IPS-20b (cell line): ENCODE results near the gene UNC93B1.

Experiments
- H3K27ac ChIP-seq: one replicate; pipeline ENCODE4 v1.5.1; 2013; ENCODE audit warnings: low read length
- H3K27me3 ChIP-seq: 2 replicates; pipeline ENCODE4 v1.6.1; 2013; ENCODE audit warnings: mild to moderate bottlenecking, low read length, inconsistent platforms; ENCODE audit not compliant: insufficient read depth
- H3K36me3 ChIP-seq: 2 replicates; pipeline ENCODE4 v1.6.1; 2013; ENCODE audit warnings: low read depth, mild to moderate bottlenecking, inconsistent platforms, low read length, moderate library complexity; ENCODE audit not compliant: insufficient read depth
- H3K4me1 ChIP-seq: 2 replicates; pipeline ENCODE4 v1.6.1; 2013; ENCODE audit warnings: mild to moderate bottlenecking, control low read depth, inconsistent platforms, low read length, moderate library complexity; ENCODE audit not compliant: insufficient read depth
- H3K4me3 ChIP-seq: 2 replicates; pipeline ENCODE4 v1.5.1; 2013; ENCODE audit warnings: mild to moderate bottlenecking, low read length, inconsistent platforms
- H3K9ac ChIP-seq: 2 replicates; pipeline ENCODE4 v1.6.1; 2013; ENCODE audit warnings: low read depth, mild to moderate bottlenecking, inconsistent platforms, low read length, moderate library complexity
- H3K9me3 ChIP-seq: 2 replicates; pipeline ENCODE4 v1.6.1; 2013; ENCODE audit warnings: mild to moderate bottlenecking, low read depth, low read length, inconsistent platforms; ENCODE audit not compliant: insufficient read depth

UNC93B1 gene

GRCh38 chr11:68038718-68039525 is 35.0 kb upstream of the UNC93B1 start, which contains the start of gene TCIRG1:
Gene TCIRG1 (plus strand): TSS chr11:68039025. CDS start chr11:68041272, 2,247 bp downstream.
- peaks cover 15% of the 10 kb centered on the region for H3K36me3 ChIP-seq
- H3K9me3 ChIP-seq = no peaks in the 10 kb centered on the region
- peak within 1 kb of the TSS; percentile 39; the same call in 1 of the 2 replicates for H3K9ac ChIP-seq
- H3K4me3 ChIP-seq = peak within 1 kb of the TSS; percentile 64
- H3K27me3 ChIP-seq = no peaks in the 10 kb centered on the region
- peaks cover 4% of the 10 kb centered on the region; the same call in 1 of the 2 replicates for H3K4me1 ChIP-seq
- peak within 1 kb of the TSS; percentile 55 for H3K27ac ChIP-seq

- H3K27me3 ChIP-seq = no peaks in the 10 kb centered on the region
- H3K9me3 ChIP-seq = no peaks in the 10 kb centered on the region
- peak overlapping the region; percentile 64 for H3K4me3 ChIP-seq
- H3K27ac ChIP-seq = no peak overlapping the region
- peak overlapping the region; percentile 39; the same call in 1 of the 2 replicates for H3K9ac ChIP-seq
- peaks cover 4% of the 10 kb centered on the region; the same call in 1 of the 2 replicates for H3K4me1 ChIP-seq
- H3K36me3 ChIP-seq = peaks cover 21% of the 10 kb centered on the region
These were observed 34.4 kb upstream of the UNC93B1 start for GRCh38 chr11:68038226-68038717.

- H3K9ac ChIP-seq = peak overlapping the region; percentile 39; the same call in 1 of the 2 replicates
- no peak overlapping the region for H3K4me3 ChIP-seq
- no peak overlapping the region for H3K27ac ChIP-seq
- H3K36me3 ChIP-seq = peaks cover 27% of the 10 kb centered on the region
- no peaks in the 10 kb centered on the region for H3K27me3 ChIP-seq
- no peaks in the 10 kb centered on the region for H3K9me3 ChIP-seq
- peaks cover 4% of the 10 kb centered on the region; the same call in 1 of the 2 replicates for H3K4me1 ChIP-seq
These were observed 33.7 kb upstream of the UNC93B1 start for GRCh38 chr11:68037411-68038225.

- peaks cover 4% of the 10 kb centered on the region; the same call in 1 of the 2 replicates for H3K4me1 ChIP-seq
- H3K36me3 ChIP-seq = peaks cover 30% of the 10 kb centered on the region
- no peak overlapping the region for H3K27ac ChIP-seq
- H3K4me3 ChIP-seq = no peak overlapping the region
- no peaks in the 10 kb centered on the region for H3K9me3 ChIP-seq
- no peak overlapping the region for H3K9ac ChIP-seq
- no peaks in the 10 kb centered on the region for H3K27me3 ChIP-seq
These were observed 32.9 kb upstream of the UNC93B1 start for GRCh38 chr11:68036717-68037239.

- peaks cover 30% of the 10 kb centered on the region for H3K36me3 ChIP-seq
- peaks cover 4% of the 10 kb centered on the region; the same call in 1 of the 2 replicates for H3K4me1 ChIP-seq
- no peak overlapping the region for H3K4me3 ChIP-seq
- H3K9me3 ChIP-seq = no peaks in the 10 kb centered on the region
- H3K27me3 ChIP-seq = no peaks in the 10 kb centered on the region
- no peak overlapping the region for H3K27ac ChIP-seq
- H3K9ac ChIP-seq = no peak overlapping the region
These were observed 32.3 kb upstream of the UNC93B1 start for GRCh38 chr11:68036141-68036716.

GRCh38 chr11:68035266-68035876 is 31.5 kb upstream of the UNC93B1 start:
- Histone ChIP-seq H3K4me1 (peaks cover 4% of the 10 kb centered on the region; the same call in 1 of the 2 replicates), H3K36me3 (peaks cover 30% of the 10 kb centered on the region), H3K9ac (no peak overlapping the region), H3K9me3 (no peaks in the 10 kb centered on the region), H3K27me3 (no peaks in the 10 kb centered on the region), H3K27ac (no peak overlapping the region), H3K4me3 (no peak overlapping the region)

GRCh38 chr11:68033708-68034045 is 29.8 kb upstream of the UNC93B1 start:
- H3K36me3 ChIP-seq = peaks cover 30% of the 10 kb centered on the region
- H3K9ac ChIP-seq = no peak overlapping the region

GRCh38 chr11:68032997-68033707 is 29.3 kb upstream of the UNC93B1 start:
- no peak overlapping the region for H3K9ac ChIP-seq
- H3K27ac ChIP-seq = no peak overlapping the region

More at GRCh38 chr11:68033708-68034045, 29.8 kb upstream of the UNC93B1 start:
- no peak overlapping the region for H3K27ac ChIP-seq
- no peaks in the 10 kb centered on the region for H3K9me3 ChIP-seq
- no peak overlapping the region for H3K4me3 ChIP-seq
- no peaks in the 10 kb centered on the region; the same call in 1 of the 2 replicates for H3K4me1 ChIP-seq
- no peaks in the 10 kb centered on the region for H3K27me3 ChIP-seq

GRCh38 chr11:68032003-68032402 is 28.1 kb upstream of the UNC93B1 start:
- H3K9ac ChIP-seq = peak overlapping the region; percentile 90; the same call in 1 of the 2 replicates

More at GRCh38 chr11:68032997-68033707, 29.3 kb upstream of the UNC93B1 start:
- Histone ChIP-seq H3K4me1 (no peaks in the 10 kb centered on the region), H3K4me3 (no peak overlapping the region), H3K27me3 (no peaks in the 10 kb centered on the region), H3K36me3 (peaks cover 30% of the 10 kb centered on the region), H3K9me3 (no peaks in the 10 kb centered on the region)

GRCh38 chr11:68031144-68031464 is 27.2 kb upstream of the UNC93B1 start:
- H3K9me3 ChIP-seq = no peaks in the 10 kb centered on the region
- H3K4me3 ChIP-seq = peak overlapping the region; percentile 84
- peaks cover 30% of the 10 kb centered on the region for H3K36me3 ChIP-seq
- H3K9ac ChIP-seq = peak overlapping the region; percentile 90
- peak overlapping the region; percentile 84 for H3K27ac ChIP-seq
- H3K27me3 ChIP-seq = no peaks in the 10 kb centered on the region
- H3K4me1 ChIP-seq = no peaks in the 10 kb centered on the region

More at GRCh38 chr11:68032003-68032402, 28.1 kb upstream of the UNC93B1 start:
- Histone ChIP-seq H3K4me3 (no peak overlapping the region), H3K27ac (no peak overlapping the region), H3K36me3 (peaks cover 30% of the 10 kb centered on the region), H3K4me1 (no peaks in the 10 kb centered on the region), H3K9me3 (no peaks in the 10 kb centered on the region), H3K27me3 (no peaks in the 10 kb centered on the region)
